HG03280 (cell line): Measurements from ENCODE around the gene NELL1.
"Not testable (repeated sequence)": the region's sequence is repeated elsewhere in the genome, so short reads cannot be mapped to it uniquely, and the experiment has no call there.

Source experiments
- ATAC-seq: cut with Tn5 transposase; IDR thresholded peaks from one replicate; pipeline ENCODE4 v1.9.1; 2021; ENCODE audit warnings: mild to moderate bottlenecking, moderate library complexity; ENCODE audit not compliant: unreplicated experiment

Gene NELL1

DNA sequence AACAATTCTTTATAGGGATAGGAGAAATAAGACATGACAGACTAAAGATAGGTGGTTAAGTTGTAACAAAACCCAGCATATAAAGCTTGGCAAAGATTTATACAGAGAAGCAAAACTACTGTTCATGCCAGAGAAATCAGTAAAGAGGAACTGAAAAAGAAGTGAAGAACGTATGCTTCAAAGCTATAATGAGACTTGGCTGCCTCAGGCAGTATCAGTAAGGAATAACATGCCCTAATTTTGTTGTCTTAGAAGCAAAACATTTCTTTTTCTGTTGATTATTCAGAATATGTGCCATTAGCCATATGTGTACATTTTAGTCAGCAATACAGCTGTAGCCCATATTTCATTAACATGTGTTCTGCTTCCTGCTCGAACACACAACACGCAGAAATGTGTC is 403.2 kb downstream of the NELL1 start:
- peak; percentile 54 for ATAC-seq

DNA sequence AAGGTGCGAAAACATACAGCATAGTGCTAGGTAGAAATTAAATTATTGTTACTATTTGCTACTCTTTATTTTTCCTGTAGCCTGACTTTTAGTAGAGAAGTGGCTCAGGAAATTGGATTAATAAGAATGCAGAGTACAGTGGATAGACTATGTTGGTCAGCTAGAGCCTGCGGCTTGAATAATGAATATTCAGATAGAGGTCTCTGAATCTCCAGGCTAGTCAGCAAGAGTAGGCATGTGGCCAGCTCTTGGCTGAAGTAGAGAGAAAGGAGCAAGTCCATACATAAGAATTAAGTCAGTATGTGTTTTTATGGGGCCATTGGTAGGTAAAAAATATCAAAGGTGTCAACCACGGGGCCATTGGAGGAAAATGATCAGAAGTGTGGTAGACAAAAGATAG is 413.5 kb downstream of the NELL1 start:
- no peak for ATAC-seq

DNA sequence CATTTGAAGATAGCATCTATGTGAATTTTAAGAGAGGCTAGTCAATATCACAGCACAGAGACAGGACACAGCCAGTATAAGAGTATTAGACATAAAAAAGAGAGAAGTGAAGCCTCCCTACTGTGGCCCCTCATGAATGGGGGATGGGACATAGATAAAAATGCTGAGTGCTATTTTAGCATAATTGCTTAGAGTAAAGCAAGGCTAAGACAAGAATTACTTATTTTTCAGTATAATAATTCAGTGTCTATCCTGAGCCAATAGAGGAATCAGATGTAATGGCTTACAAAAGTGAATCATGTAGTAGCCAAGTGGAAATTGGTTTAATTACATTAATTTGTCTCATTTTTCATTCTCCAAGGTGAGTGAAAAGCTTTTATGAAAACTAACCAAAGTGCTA is 419.5 kb downstream of the NELL1 start:
- no peak for ATAC-seq

DNA sequence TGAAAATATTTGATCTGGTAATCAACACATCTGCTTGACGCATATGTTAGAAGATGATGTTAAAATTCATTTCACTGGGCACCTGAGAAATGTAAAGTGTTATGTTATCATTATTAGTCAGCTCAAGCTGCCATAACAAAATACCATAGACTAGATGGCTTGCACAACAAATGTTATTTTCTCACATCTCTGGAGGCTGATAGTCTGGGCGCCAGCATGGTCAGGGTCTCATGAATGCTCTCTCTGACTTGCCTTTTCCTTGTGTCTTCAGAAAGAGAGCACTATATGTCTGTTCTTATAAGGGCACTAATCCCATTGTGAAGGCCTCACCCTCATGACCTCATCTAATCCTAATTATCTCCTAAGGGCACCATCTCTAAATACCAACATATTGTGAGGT is 435.3 kb downstream of the NELL1 start:
- no peak for ATAC-seq

DNA sequence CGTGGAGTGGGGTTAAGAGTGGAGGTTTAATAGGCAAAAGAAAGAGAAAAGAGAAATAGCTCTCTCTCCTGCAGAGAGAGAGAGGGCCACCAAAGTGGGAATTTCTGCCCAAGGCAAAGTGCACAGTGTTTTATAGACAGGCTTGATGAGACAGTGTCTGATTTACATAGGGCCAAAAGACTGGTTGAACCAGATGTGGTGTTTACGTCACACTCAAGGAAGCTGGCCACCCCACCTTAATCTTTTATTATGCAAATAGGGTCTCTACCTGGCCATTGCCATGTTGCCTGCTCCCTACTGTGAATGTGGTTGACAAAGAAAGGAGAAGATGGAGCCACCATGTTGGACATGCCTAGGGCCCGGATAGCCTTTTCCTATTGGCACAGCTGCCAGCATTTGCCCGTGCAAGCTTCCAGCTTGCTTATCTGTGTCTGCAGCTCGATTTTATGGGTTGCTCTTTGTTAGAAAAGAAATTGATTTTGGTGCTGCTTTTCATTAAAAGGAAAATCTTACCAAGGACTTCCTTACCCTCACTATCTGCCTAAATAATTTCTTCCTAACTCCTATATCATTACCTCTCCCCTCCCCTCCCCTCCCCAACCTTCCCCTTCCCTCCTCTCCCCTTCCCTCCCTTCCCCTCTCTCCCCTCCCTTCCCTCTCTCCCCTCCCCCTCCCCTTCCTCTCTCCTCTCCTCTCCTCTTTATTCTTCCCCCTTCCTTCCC is 436.0 kb downstream of the NELL1 start:
- no peak for ATAC-seq

DNA sequence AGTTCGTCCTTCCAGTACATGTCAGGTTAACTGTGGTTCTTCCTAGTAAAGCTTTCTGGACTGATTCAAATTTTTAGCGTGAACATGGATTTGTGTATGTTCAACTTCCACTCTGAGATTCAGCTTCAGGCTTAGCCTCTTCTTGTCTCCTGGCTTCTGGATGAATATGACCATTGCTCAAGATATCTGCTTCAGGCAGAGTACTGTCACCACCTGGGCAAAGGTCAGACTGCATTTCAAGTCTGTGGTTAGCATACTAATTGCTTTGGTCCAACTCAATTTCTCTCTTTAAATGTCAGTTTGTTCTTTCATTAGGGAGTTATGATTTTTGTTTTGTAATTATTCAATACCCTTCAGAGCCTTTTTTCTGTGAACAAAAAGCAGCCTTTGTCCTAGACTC is 440.0 kb downstream of the NELL1 start:
- no peak for ATAC-seq

DNA sequence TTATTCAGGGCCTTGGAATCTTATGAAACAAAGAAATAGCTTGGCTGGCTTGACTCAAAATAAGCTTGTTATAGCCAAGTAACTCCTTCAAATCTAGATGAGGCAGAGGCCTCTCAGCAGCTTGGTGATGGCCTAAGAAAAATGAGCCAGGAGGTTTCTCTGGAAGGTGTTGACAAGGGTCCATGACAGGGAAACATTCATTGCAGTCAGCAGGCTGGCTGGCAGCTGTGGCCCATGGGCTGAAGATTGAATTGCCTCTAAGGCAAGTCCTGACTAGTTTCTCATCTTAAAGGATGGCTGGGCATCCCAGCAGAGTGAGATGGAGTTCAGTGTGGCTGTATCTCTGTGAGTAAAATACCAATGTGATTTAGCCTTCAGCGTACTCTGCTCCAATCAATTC is 441.0 kb downstream of the NELL1 start:
- no peak for ATAC-seq

DNA sequence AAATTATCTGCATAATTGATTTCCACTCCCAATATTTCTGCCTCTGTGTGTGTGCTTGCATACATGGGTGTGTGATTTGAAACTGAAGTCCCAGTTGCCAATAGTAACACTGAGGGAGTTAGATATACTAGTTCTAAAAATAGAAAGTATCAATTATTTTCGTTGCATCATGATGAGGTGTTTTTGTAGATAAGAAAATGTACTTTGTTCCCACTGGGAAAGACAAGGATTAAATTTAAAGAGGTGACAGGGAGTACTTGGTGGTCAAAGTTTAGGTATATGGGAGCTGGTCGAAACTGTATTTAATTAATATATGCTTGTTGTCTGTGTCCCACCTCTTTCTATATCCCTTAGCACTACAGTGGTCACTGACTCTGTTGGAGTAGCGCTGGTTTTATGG is 444.5 kb downstream of the NELL1 start:
- no peak for ATAC-seq

DNA sequence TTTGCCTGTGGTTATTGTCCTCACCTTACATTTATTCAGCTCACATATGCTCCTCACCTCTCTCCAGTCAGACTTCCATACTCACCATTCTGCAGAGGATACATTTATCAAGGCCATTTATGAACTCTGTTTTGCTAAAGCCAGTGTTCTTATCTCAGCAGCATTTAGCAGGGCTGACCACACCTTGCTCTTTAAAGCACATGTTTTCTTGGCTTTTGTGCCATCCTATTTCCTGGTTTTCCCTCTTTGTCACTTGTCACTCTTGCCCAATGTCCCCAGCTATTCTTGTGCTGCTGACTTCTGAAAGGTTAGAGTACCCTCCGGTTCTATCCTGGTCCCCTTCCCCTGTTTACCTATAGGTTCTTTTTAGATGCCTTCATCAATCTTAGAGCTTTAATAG is 446.6 kb downstream of the NELL1 start:
- no peak for ATAC-seq

DNA sequence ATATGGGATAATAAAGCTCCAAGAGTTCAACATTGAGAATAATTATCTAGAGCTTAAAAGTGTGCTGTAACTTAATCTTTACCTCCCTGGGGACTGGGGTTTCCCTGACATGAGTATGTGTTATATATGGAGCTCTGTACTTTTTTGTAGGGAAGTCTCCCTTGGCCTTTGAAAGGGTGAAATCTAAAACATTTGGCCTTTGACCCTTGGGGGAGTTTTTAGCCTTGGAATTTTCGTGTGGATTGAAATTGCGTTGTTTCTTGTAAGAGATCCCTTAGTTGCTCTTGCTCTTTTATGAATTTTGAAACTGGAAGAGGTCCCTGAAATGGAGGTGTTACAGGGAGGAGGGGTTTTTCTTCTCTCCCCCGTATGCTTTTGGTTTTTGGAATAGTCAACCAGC is 450.0 kb downstream of the NELL1 start:
- no peak for ATAC-seq

DNA sequence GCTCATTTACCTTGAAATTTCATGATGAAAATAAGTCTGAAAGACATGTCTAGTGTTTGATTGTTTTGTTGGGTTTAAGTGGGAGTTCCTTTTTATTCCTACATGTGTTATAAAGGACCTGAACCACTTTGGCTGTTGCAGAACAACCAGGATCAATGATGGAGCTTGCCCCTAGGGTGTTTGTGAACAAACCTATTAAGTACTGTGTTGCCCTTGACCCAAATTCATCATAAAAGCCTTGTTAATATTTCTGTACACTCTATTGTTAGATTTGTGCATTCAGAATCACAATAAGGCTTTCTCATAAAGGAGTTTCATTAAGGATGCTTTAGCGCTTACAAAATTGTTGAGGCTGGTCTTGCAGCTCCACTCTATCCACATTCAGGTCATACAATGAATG is 452.6 kb downstream of the NELL1 start:
- no peak for ATAC-seq

DNA sequence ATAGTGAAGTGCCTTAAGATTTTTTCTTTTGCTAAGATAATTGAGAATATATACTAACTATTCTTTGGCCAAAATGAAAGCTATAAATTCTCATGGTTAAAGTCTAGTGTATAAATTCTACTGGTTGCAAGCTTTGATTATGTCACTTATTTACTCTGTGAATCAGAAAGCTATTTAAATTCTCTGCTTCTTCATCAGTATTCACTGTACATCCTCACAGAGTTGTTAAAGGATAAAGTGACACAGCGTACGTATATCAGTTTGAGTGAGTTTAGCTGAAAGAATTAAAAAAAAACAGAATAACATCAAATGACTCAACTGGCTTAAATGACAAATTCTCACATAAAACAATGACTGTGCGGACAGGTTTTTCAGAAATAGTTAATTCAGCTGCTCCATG is 453.1 kb downstream of the NELL1 start:
- ATAC-seq: no peak

DNA sequence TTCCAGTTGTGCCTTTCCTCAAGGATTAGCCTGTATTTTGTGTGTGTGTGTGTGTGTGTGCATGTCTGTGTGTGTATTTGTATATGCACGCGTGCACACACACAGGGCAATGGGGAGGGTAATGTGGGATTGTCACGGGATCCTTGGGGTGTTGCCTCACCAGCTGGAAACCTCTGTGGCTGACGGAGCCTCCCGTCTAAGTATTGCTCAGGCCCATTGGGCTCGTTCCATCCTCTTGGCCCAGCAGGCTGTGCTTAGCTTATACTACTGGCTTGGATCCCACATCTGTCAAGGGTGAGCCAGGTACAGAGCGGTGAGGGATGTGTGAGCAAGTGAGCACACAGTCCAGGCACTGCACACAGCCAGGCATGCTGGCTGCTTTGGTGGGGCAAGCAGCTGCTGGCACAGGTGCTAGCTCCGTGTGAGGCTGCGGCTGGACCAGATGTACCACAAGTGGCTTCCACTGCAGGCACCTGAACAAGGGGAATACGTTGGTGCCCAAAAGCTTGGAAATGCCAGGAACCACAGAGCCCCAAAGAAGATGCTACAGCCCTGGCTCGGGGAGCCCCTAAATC is 462.8 kb downstream of the NELL1 start:
- no peak for ATAC-seq

DNA sequence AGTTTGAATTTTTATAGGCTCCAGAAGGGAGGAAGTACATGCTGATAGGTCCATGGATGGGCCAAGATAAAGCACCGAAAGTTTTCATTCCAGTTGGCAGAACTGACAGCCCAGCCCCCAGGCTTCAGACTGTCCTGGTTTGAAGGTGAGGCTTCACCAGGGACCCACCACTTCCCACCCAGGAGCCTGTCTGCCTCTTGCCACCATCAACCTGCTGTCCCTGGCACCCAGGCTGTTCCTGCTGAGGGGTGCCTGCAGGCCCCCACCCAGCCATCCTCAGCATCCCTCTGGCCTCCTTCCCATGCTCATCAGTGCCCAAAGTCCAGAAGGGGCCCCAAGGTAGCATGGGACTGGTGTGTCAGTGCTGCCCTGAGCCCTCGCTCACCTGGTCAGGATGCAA is 463.9 kb downstream of the NELL1 start:
- ATAC-seq: no peak

DNA sequence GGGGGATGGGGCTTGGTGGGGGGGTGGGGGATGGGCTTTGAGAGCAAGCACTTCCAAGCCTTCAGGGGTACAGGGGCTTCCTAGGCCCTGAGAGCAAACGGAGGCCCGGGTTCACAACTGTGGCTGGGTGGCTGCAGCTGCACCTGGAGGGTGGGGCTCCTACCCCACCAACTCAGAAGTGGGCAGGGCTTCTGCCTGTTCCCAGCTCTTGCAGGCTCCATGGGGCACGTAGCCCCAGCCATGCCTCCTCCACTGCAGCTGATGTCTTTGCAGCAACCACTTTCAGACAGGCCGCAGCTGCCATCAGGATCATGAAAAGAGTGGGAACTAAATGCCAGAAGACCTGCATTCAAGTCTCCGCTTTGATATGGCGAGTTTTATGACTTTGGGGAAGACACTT is 464.3 kb downstream of the NELL1 start:
- ATAC-seq: no peak

DNA sequence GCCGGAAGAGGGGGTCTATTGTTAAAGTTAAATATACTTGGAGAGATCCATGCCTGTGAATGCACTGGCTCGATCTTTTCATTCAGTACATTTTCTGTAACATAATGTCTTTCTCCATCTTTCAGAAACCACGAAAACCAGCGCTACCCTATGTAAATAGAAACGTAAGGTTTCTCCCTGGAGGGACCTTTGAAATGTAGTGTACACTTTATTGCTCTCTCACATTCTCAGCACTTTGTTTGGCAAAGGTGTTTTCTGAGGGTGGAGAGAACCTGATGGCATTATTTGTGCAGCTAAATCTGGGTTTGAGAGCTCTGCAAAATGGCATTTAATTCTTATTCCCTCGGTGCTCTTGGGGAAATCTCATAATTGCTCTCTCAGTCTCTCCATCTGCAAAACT is 468.4 kb downstream of the NELL1 start:
- ATAC-seq: no peak

DNA sequence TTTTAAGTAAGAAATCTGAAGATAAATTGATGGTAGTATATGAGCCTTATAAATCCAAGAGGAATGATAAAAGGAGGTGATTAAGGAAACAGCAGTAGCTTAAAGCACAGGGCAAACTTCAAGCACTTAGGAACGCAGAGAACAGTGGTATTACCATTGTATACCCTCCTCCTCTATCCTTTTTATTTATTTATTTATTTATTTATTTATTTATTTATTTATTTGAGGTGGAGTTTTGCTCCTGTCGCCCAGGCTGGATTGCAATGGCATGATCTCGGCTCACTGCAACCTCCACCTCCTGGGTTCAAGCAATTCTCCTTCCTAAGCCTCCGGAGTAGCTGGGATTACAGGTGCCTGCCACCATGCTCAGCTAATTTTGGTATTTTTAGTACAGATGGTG is 472.2 kb downstream of the NELL1 start:
- not testable (repeated sequence) for ATAC-seq

DNA sequence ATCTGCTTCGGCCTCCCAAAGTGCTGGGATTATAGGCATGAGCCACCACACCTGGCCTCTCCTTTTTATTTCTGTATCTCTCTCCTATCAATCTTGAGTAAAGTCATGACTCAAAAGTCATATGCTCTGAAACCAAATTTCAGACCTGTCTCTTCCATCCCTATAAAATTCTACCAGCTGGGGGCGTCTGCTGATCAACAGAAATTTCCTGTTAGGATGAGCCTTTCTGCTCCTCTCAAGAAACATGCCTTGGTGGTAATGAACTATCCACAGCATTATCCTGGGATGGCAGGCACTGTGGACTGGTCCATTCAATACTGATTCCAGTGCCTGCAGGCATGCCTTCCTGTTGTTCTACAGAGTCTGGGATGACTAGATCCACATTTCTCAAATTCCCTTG is 472.6 kb downstream of the NELL1 start:
- no peak for ATAC-seq

DNA sequence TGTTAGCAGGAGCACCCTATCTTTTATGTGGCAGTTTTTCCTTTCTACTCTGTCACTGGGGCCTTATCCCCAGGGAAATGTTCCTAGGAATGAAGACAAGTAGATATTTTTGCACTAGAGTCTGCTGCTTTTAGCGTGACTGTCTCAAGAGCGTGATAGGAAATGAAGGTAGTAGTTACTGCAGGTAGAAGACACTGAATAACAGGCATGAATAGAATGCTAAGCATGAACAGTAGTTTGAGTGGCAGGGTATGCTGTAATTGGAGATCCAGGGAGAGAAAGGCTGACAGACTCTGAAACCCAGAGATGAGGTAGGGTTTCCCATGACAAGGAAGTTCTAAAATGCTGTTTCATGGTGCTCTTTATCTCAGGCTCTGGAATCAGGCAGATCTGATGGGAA is 475.1 kb downstream of the NELL1 start:
- no peak for ATAC-seq

DNA sequence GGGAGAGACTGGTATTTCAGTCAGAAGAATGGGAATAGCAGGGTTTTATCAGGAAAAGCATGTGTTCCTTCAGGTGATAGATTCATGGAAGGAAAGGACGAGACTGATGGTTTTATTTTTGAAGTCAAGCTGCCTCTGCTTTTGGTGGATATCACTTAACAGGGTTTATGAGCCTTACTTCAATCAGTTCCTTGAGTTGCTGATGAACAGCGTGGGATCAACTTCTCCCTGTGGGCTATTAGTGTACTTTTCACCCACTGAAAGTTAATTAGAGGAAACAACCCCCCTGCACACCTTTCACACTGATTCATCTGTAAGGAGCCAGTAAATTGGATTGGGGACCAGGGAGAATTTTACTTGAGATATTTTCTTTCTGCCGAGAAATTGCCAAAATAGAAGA is 479.0 kb downstream of the NELL1 start:
- ATAC-seq: no peak

DNA sequence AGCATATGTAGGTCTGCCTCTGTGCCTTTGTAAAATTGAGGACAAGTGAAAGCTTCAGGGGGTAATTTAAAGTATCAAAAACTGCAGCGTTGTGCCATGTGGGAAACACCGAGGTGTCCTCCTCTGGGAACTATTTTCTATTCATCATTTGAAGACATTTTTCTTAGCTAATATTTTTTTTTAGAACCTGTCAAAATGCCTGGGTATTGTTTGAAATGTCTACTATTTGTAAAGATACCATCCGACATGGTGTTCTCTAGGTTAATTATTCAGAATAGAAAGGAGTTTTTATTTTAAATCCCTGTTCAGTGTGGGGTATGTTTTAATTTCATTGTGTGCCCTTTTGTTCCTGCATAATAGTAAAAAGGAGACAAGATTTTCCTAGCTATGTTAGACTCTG is 490.8 kb downstream of the NELL1 start:
- no peak for ATAC-seq

DNA sequence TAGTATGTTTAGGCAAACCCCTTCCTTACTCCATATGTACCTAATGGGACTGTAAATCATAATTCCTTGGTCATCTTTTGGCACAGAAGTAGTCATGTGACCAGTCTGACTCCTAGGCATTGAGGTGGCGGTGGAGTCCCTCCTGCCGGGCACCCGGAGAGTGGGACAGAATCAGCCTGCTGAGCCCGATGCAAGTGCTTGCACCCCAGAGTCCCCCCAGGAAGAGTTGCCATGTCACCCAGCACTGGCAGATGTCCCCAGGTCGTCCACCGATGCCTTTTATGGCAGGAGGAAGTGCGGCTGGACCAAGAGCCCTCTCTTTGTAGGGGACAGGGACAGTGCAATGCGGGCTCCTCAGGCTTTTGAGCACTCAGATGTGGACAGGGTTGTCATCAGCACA is 500.3 kb downstream of the NELL1 start:
- no peak for ATAC-seq

DNA sequence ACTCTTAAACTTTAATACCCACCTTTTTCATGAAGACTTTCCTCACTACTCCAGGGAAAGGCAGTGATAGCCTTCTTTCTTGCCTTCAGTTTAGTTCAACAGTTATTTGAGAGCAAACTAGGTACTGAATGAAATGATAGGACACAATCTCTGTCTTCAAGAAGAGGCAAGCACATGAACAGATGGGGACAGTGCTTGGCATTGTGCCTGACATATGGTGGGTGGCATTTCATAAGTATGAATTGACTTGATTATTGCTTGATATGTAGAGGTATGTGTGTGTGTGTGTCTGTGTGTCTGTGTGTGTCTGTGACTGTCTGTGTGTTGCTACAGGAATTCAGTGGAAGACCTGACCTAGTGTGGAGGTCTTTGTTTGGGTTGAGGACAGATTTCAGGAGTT is 504.1 kb downstream of the NELL1 start:
- ATAC-seq: no peak
